GM12891 (cell line): Measurements from ENCODE around the gene RAB40C.

ENCODE experiments used
- POLR2A ChIP-seq: IDR thresholded peaks from 2 replicates; pipeline ENCODE4 v1.6.1; 2011; ENCODE audit warnings: low read depth, low read length, control low read depth
- POLR2AphosphoS5 ChIP-seq: IDR thresholded peaks from 2 replicates; pipeline ENCODE4 v1.6.1; 2011; ENCODE audit warnings: low read depth, low read length, control low read depth
- POU2F2 ChIP-seq: IDR thresholded peaks from 2 replicates; pipeline ENCODE4 v1.6.1; 2011; ENCODE audit warnings: low read depth, mild to moderate bottlenecking, control low read depth, low read length, moderate library complexity
- SPI1 ChIP-seq: IDR thresholded peaks from 2 replicates; pipeline ENCODE4 v1.6.1; 2011; ENCODE audit warnings: low read depth, low read length, control low read depth
- TAF1 ChIP-seq: IDR thresholded peaks from 2 replicates; pipeline ENCODE4 v1.6.1; 2011; ENCODE audit warnings: low read depth, low read length, control low read depth

DNA sequence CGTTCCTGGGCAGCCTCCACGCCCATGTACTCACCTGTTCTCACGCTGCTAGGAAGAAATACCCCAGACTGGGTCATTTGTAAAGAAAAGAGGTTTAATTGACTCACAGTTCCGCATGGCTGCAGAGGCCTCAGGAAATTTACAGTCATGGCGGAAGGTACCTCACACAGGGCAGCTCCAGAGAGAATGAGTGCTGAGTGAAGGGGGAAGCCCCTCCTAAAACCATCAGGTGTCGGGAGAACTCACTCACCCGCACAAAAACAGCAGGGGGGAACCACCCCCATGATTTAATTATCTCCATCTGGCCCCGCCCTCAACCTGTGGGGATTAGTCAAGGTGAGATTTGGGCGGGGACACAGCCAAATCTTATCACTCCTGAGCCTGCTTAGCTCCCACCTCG, 18.2 kb downstream of the RAB40C start:
- TF ChIP-seq POLR2A = no peak
- TF ChIP-seq POLR2AphosphoS5 = no peak
- no peak for TF ChIP-seq SPI1
- TF ChIP-seq TAF1 = no peak
- TF ChIP-seq POU2F2 = no peak
